Neural progenitor cell (in vitro differentiated cells): ENCODE measurements around the gene EXOC4.

ENCODE experiments used
- EZH2 ChIP-seq: fragments of 200-600 bp; sonication (generic); IDR thresholded peaks from 2 replicates; pipeline ENCODE4 v1.6.1; 2017; ENCODE audit warnings: antibody characterized with exemption, mild to moderate bottlenecking, moderate library complexity
- EZH2phosphoT487 ChIP-seq: fragments of 200-600 bp; sonication (generic); IDR thresholded peaks from 2 replicates; pipeline ENCODE4 v1.6.1; 2017; ENCODE audit warnings: antibody characterized with exemption
- TF ChIP-seq, protein P1 (sequence below): fragments of 200-600 bp; sonication (generic); IDR thresholded peaks from 2 replicates; pipeline ENCODE4 v1.5.1; 2017; ENCODE audit warnings: antibody characterized with exemption, mild to moderate bottlenecking

DNA sequence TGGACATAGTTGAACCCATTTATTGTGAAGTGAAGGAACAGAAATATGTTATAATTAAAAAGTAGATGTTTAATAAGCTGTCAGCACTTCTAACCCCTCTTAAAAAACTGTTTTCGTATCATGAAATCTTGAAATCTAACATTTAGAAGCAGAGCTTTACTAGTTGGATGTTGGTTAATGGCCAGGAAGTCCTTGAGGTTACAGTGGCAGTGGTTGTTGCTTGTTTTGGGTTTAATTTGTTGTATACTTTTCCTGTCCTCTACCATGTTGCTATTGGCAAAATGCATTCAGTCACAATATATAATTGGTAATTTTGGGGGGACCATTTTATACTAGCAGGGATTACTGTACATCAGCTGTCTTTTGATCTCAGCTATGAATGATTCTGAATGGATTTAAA lies 60.7 kb downstream of the EXOC4 start:
- TF ChIP-seq EZH2 (no peak), EZH2phosphoT487 (no peak)
- TF ChIP-seq, protein P1, sequence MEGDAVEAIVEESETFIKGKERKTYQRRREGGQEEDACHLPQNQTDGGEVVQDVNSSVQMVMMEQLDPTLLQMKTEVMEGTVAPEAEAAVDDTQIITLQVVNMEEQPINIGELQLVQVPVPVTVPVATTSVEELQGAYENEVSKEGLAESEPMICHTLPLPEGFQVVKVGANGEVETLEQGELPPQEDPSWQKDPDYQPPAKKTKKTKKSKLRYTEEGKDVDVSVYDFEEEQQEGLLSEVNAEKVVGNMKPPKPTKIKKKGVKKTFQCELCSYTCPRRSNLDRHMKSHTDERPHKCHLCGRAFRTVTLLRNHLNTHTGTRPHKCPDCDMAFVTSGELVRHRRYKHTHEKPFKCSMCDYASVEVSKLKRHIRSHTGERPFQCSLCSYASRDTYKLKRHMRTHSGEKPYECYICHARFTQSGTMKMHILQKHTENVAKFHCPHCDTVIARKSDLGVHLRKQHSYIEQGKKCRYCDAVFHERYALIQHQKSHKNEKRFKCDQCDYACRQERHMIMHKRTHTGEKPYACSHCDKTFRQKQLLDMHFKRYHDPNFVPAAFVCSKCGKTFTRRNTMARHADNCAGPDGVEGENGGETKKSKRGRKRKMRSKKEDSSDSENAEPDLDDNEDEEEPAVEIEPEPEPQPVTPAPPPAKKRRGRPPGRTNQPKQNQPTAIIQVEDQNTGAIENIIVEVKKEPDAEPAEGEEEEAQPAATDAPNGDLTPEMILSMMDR: no peak
